Measurements from ENCODE around the gene TIFAB.

DNA sequence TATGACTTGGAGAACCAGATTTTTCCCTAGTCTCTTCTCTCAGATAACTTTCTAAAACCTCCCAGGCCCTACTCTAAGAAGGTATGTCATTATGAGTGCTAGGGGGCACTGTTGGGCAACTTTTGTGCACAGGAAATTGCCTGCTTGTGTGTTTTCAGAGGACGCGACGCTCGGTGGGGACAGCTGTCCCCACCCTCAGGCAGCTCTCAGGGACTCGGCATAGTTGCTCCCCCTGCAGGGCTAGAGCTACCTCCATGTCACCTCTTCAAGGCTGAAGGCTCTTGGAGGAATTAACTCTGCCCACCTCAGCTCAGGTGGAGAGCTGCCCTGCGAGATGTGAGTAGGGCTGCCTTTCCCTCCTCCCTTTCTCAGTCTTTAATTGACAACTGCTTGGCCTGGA lies 10.2 kb upstream of the TIFAB start:
- no peak for TF ChIP-seq POLR2AphosphoS5 (IDR thresholded peaks at IDR 0.05; ENCODE audit: low read depth, low read length)
- no peak for TF ChIP-seq TAF1 (IDR thresholded peaks at IDR 0.05; ENCODE audit: borderline replicate concordance, insufficient read depth, low read length)

Data from PFSK-1 (cell line).